ENCODE measurements around the gene SBSN. TPM values are rescaled to one million over a fixed set of nuclear protein-coding genes. Genes with fewer than 3 reads are reported as not detected.

Gene SBSN
- total and polyA plus RNA-seq, 2 experiments from 2014 or later = 3.2 to 7.9 TPM

DNA sequence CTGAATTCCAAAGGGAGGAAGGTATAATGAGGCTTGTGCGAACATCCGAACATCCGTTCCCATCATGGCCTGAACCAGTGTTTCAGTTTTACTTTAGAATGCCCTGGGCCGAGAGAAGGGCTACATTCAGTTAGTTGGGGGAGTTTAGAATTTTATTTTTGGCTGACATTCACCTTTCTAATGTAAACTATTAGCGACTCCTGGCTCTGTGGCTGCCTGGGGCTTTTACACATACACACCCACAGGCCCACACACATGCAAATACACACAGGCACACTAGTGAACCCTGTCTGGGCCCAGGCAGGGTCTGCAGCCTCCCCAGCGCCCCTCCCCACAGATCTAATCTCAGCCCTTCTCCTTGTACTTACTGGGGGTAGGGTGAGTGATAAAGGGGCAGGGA, 11.2 kb upstream of the SBSN start:
- in situ Hi-C loops (cut with MboI) = no loop called here
- peaks cover 5% of the 10 kb centered on the region; the same call in 1 of the 2 replicates for H3K79me2 ChIP-seq (ENCODE audit: insufficient read depth)

DNA sequence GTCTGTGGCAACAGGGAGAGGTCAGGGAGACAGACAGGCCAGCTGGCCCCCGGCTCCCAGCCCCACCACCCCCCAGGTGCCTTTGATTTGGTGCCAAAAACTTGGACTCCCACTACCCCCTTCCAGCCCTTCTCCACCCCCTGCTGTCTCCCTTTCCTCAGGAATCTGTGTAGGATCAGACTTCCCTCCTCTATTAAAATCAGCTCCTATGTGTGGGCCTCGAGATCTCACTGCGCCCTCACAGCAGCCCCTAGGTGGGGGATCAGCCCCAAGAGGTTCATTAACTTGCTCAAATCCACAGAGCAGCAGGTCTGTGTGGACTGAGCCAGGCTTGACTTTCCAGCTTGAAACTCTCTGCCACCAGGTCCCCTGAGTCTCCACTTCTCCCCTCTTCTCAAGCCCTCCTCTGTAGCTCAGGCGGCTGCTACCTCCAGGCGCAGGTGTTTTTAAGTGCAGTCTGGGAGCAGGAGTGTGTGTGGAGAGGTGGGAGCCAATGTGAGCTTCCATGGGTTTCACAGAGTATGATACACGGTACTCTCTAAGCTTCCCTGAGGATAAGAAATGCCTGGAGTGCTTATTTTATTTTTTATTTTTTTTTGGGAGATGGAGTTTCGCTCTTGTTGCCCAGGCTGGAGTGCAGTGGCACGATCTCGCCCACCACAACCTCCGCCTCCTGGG, 6.8 kb upstream of the SBSN start:
- Histone ChIP-seq H2AFZ (no peak overlapping the region), H3K9me2 (ENCODE audit: insufficient read depth) (no peaks in the 10 kb centered on the region), H3K4me1 (ENCODE audit: insufficient read depth) (no peaks in the 10 kb centered on the region), H3K4me2 (ENCODE audit: unreplicated experiment) (no peak overlapping the region), H3K9ac (no peak overlapping the region), H3K27me3 (replicated peaks; ENCODE audit: insufficient read depth) (no peaks in the 10 kb centered on the region), H3K27ac (no peak overlapping the region), H3F3A (ENCODE audit: insufficient read depth) (no peaks in the 10 kb centered on the region), H3K36me3 (ENCODE audit: low read depth) (no peaks in the 10 kb centered on the region), H3K79me2 (ENCODE audit: insufficient read depth) (no peaks in the 10 kb centered on the region), H3K4me3 (no peak overlapping the region), H4K20me1 (ENCODE audit: insufficient read depth) (no peaks in the 10 kb centered on the region), H3K9me3 (ENCODE audit: low read depth) (no peaks in the 10 kb centered on the region)
- DNase-seq = no peak
- 53 to 55% methylated on average over 10 of the region's 10 CpGs for WGBS, 2 experiments (ENCODE audit: low coverage in 1 of 2, low lambda C conversion rate in 2 of 2, missing lambda C conversion rate in 2 of 2)
- TF ChIP-seq EZH2 (IDR thresholded peaks at IDR 0.05; ENCODE audit: insufficient read depth, poor library complexity, severe bottlenecking) (no peak), EZH2phosphoT487 (IDR thresholded peaks at IDR 0.05; ENCODE audit: insufficient read depth, low read depth) (no peak)
- in situ Hi-C loops (cut with MboI) = no loop called here

More for the DNA sequence above, 11.2 kb upstream of the SBSN start:
- no peak overlapping the region for H3K4me2 ChIP-seq (ENCODE audit: unreplicated experiment)
- no peaks in the 10 kb centered on the region for H3F3A ChIP-seq (ENCODE audit: insufficient read depth)
- H3K4me1 ChIP-seq (ENCODE audit: insufficient read depth) = no peaks in the 10 kb centered on the region
- H3K9ac ChIP-seq = no peak overlapping the region
- no peaks in the 10 kb centered on the region for H3K9me3 ChIP-seq (ENCODE audit: low read depth)
- no peaks in the 10 kb centered on the region for H3K9me2 ChIP-seq (ENCODE audit: insufficient read depth)
- H3K27me3 ChIP-seq (replicated peaks; ENCODE audit: insufficient read depth) = no peaks in the 10 kb centered on the region
- TF ChIP-seq EZH2 (IDR thresholded peaks at IDR 0.05; ENCODE audit: insufficient read depth, poor library complexity, severe bottlenecking) (no peak), EZH2phosphoT487 (IDR thresholded peaks at IDR 0.05; ENCODE audit: insufficient read depth, low read depth) (no peak)
- WGBS, 2 experiments (ENCODE audit: low coverage in 1 of 2, low lambda C conversion rate in 2 of 2, missing lambda C conversion rate in 2 of 2) = 77 to 90% methylated on average over 6 of the region's 6 CpGs
- no peak overlapping the region for H2AFZ ChIP-seq
- no peak overlapping the region for H3K4me3 ChIP-seq
- no peak overlapping the region for H3K27ac ChIP-seq
- DNase-seq = no peak
- H3K36me3 ChIP-seq (ENCODE audit: low read depth) = no peaks in the 10 kb centered on the region
- H4K20me1 ChIP-seq (ENCODE audit: insufficient read depth) = no peaks in the 10 kb centered on the region

DNA sequence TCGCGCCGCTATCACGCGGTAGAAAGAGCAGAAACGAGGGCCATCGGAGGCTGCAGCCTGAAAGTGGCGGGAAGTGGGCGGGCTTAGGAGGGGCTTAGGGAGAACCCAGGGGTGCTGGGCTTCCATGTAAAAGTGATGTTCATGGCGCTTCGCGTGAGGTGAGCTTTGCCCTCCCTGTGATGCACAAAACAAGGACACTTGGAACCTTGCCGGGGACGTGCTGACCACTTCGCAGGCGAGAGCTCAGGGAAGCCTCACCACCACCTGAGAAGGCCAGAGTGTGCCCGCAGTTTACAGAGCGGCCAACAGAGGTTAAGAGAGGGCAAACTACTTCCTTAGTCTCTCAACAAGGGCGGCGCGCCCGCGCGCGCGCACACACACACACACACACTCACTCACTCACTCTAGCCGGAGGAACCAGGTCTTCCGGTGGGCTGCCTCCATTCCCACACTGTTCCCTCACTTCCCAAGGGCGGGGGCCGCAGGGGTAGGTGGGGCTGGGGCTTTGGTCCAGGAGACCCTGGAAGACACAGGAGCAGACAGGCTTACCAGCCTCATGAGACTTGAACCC, 5.8 kb upstream of the SBSN start:
- Histone ChIP-seq H3K4me1 (ENCODE audit: insufficient read depth) (no peaks in the 10 kb centered on the region), H3K79me2 (ENCODE audit: insufficient read depth) (no peaks in the 10 kb centered on the region), H2AFZ (0 out of 2 replicates have a peak overlapping the region, but pooled peaks have one; percentile 29), H3K9ac (no peak overlapping the region), H3K9me3 (ENCODE audit: low read depth) (no peaks in the 10 kb centered on the region), H3K4me3 (0 out of 2 replicates have a peak overlapping the region, but pooled peaks have one; percentile 22), H3K4me2 (ENCODE audit: unreplicated experiment) (peak overlapping the region; percentile 48), H3K9me2 (ENCODE audit: insufficient read depth) (no peaks in the 10 kb centered on the region), H3K36me3 (ENCODE audit: low read depth) (no peaks in the 10 kb centered on the region), H3F3A (ENCODE audit: insufficient read depth) (no peaks in the 10 kb centered on the region), H3K27ac (no peak overlapping the region), H4K20me1 (ENCODE audit: insufficient read depth) (no peaks in the 10 kb centered on the region), H3K27me3 (replicated peaks; ENCODE audit: insufficient read depth) (no peaks in the 10 kb centered on the region)
- DNase-seq = peak; percentile 48
- 10 to 11% methylated on average over 29 to 30 of the region's 30 CpGs for WGBS, 2 experiments (ENCODE audit: low coverage in 1 of 2, low lambda C conversion rate in 2 of 2, missing lambda C conversion rate in 2 of 2)
- TF ChIP-seq EZH2 (IDR thresholded peaks at IDR 0.05; ENCODE audit: insufficient read depth, poor library complexity, severe bottlenecking) (no peak), EZH2phosphoT487 (IDR thresholded peaks at IDR 0.05; ENCODE audit: insufficient read depth, low read depth) (no peak)
- in situ Hi-C loops (cut with MboI) = no loop called here

DNA sequence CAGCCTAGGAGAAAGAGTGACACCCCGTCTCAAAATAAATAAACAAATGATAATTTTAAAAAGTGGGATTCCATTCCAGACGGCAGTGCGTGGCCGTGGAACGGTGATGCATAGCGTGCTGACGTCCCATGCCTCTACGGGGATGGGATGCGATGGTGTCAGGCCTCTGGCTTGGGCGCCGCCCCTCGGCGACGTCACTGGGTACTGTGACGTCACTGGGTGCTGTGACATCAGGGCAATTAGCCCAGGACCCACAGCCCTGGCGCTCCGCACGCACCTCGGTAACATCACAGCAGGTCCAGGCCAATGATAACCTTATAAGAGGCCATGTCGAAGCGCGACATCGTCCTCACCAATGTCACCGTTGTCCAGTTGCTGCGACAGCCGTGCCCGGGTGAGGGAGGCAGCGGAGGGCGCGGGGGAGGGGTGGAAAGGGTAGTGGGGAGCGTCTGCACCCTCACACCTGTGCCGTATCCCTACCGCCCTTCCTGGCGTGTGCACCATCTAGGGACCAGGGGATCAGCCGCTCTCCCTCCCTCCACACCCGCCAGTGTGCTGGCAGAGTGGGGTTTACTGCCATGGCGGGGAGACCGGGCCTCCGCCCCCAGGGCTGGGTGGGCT, 5.2 kb upstream of the SBSN start, which contains the start of gene GAPDHS:
Gene GAPDHS, plus strand, starts transcription at position 256 of the 621 bp plus-strand sequence. Its CDS starts 72 bp downstream, at position 328.
- 0 out of 2 replicates have a peak within 1 kb of the TSS, but pooled peaks have one; percentile 29 for H2AFZ ChIP-seq
- H3K4me1 ChIP-seq (ENCODE audit: insufficient read depth) = no peaks in the 10 kb centered on the region
- H3K9me3 ChIP-seq (ENCODE audit: low read depth) = no peaks in the 10 kb centered on the region
- no peak for TF ChIP-seq EZH2phosphoT487 (IDR thresholded peaks at IDR 0.05; ENCODE audit: insufficient read depth, low read depth)
- TF ChIP-seq EZH2 (IDR thresholded peaks at IDR 0.05; ENCODE audit: insufficient read depth, poor library complexity, severe bottlenecking) = no peak
- no peaks in the 10 kb centered on the region for H3K9me2 ChIP-seq (ENCODE audit: insufficient read depth)
- no peaks in the 10 kb centered on the region for H3K36me3 ChIP-seq (ENCODE audit: low read depth)
- no peaks in the 10 kb centered on the region for H3K27me3 ChIP-seq (replicated peaks; ENCODE audit: insufficient read depth)
- H3F3A ChIP-seq (ENCODE audit: insufficient read depth) = no peaks in the 10 kb centered on the region; the same call in 1 of the 2 replicates
- H3K4me2 ChIP-seq (ENCODE audit: unreplicated experiment) = peak within 1 kb of the TSS; percentile 48
- no peak within 1 kb of the TSS for H3K27ac ChIP-seq
- H4K20me1 ChIP-seq (ENCODE audit: insufficient read depth) = no peaks in the 10 kb centered on the region
- DNase-seq = peak; percentile 24
- no peak within 1 kb of the TSS for H3K9ac ChIP-seq
- whole genome bisulfite sequencing, 2 experiments (ENCODE audit: low coverage in 1 of 2, low lambda C conversion rate in 2 of 2, missing lambda C conversion rate in 2 of 2) = 44 to 45% methylated on average over 35 to 39 of the region's 39 CpGs
- no peaks in the 10 kb centered on the region for H3K79me2 ChIP-seq (ENCODE audit: insufficient read depth)
- 0 out of 2 replicates have a peak within 1 kb of the TSS, but pooled peaks have one; percentile 22 for H3K4me3 ChIP-seq
- in situ Hi-C loops (cut with MboI) = no loop called here

Measured in GM23248 (cell line).